Amniotic stem cell (primary cell): ENCODE measurements around the gene JMJD6.

Experiments used
- DNase-seq: peaks from one replicate; lab custom pipeline; 2025; lab: John Stamatoyannopoulos, UW

The JMJD6 gene

GRCh38 chr17:76697702-76698465 lies 28.5 kb downstream of the JMJD6 start:
- DNase-seq: no peak

- no peak for DNase-seq
These were observed 29.4 kb downstream of the JMJD6 start for GRCh38 chr17:76696763-76697701.

- DNase-seq: no peak
These were observed 31.2 kb downstream of the JMJD6 start for GRCh38 chr17:76695059-76695831.

- no peak for DNase-seq
These were observed 34.8 kb downstream of the JMJD6 start for GRCh38 chr17:76691379-76692191.

GRCh38 chr17:76690596-76691280 lies 35.7 kb downstream of the JMJD6 start:
- DNase-seq: no peak

GRCh38 chr17:76689859-76690258 lies 36.5 kb downstream of the JMJD6 start:
- no peak for DNase-seq

GRCh38 chr17:76688165-76688622 lies 38.2 kb downstream of the JMJD6 start:
- DNase-seq: no peak

- no peak for DNase-seq
These were observed 38.9 kb downstream of the JMJD6 start for GRCh38 chr17:76687298-76688164.

GRCh38 chr17:76686538-76687297 lies 39.7 kb downstream of the JMJD6 start:
- DNase-seq: no peak

GRCh38 chr17:76685846-76686245 lies 40.6 kb downstream of the JMJD6 start:
- DNase-seq: no peak

- DNase-seq: no peak
These were observed 41.0 kb downstream of the JMJD6 start for GRCh38 chr17:76685366-76685765.

GRCh38 chr17:76684756-76685155 lies 41.6 kb downstream of the JMJD6 start:
- DNase-seq: no peak

- no peak for DNase-seq
These were observed 42.3 kb downstream of the JMJD6 start for GRCh38 chr17:76683921-76684745.

- no peak for DNase-seq
These were observed 43.2 kb downstream of the JMJD6 start for GRCh38 chr17:76683011-76683755.

- DNase-seq: no peak
These were observed 44.1 kb downstream of the JMJD6 start for GRCh38 chr17:76682296-76682695.

- DNase-seq: no peak
These were observed 44.9 kb downstream of the JMJD6 start for GRCh38 chr17:76681222-76682137.
